HG03135 (cell line): ENCODE results near the gene TMEM30A.

Experiments used
- ATAC-seq: cut with Tn5 transposase; IDR thresholded peaks from one replicate; pipeline ENCODE4 v1.9.1; 2021; ENCODE audit warnings: mild to moderate bottlenecking, moderate library complexity; ENCODE audit not compliant: unreplicated experiment

The TMEM30A gene

DNA sequence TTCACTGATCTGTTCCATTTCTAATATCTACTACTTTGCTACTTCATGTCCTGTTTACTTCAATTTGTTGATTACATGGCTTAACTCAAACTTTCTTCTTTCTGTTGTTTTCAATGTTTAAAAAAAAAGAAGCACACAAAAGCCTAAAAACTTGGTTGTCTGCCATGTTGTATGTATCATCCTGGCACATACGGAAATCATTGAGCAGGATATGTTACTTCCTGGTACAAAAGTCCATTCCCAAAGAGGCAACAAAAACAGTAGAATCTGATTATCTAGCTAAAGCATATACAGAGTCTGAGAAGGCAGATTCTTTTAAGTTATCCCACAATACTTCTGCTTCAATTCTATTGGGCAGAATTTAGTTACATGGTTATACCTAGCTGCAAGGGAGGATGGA is 64.2 kb downstream of the TMEM30A start:
- ATAC-seq: no peak

DNA sequence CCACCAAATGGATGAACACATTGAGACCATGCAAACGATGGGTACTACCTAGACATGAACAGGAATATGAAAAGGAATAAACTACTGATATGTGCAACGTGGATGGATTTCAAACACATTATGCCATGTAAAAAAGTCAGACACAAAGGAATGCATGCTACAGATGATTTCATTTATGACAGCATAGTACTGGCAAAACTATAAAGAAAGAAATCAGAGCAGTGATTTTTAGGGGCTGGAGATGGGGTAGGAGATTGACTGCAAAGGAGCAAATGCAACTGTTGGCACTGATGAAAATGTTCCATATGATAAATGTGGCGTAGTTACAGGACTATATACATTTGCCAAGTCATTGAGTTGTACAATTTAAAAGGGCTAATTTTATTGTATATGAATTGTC is 65.3 kb downstream of the TMEM30A start:
- no peak for ATAC-seq

DNA sequence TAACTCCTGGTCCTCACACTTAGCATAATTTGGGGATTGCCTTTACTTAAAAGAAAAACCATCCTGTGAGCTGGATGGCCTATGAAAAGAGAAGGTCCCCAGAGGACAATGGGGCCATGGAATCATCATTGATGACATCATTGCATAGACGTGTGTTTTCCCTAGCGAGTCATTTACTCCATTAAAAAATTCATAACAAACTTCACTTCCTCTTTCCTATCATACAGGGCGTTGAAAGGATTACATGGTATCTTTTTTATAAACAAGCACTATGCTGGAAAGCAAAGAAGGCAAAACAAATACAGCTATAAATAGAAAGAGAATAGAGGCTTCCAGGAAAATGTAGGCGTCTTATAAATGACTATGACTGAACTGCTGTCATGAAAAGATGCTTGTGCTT is 67.4 kb downstream of the TMEM30A start:
- ATAC-seq: no peak

DNA sequence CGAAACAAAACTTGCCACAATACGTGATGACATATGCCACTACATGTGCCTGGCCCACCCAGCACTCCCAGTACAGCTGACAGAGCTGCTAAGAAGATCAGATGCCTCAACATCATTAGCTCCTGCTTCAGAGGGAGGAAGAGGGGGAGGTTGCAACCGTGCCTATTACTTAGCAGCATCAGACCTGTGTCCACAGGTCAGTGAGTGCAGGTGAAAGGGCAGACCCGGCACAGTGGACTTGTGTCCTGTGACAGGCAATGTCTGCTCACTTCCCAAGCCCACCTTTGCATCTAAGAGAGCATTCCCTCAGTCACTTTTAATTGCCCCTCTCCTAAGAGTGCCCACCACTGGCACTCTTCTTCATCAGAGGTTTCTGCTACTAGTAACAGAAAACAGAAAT is 69.3 kb downstream of the TMEM30A start:
- no peak for ATAC-seq

GRCh38 chr6:75213732-75214131 is 70.9 kb downstream of the TMEM30A start:
- no peak for ATAC-seq

- no peak for ATAC-seq
Observed at GRCh38 chr6:75213112-75213511, 71.5 kb downstream of the TMEM30A start.

- ATAC-seq: no peak
Observed at GRCh38 chr6:75211920-75212590, 72.5 kb downstream of the TMEM30A start.

DNA sequence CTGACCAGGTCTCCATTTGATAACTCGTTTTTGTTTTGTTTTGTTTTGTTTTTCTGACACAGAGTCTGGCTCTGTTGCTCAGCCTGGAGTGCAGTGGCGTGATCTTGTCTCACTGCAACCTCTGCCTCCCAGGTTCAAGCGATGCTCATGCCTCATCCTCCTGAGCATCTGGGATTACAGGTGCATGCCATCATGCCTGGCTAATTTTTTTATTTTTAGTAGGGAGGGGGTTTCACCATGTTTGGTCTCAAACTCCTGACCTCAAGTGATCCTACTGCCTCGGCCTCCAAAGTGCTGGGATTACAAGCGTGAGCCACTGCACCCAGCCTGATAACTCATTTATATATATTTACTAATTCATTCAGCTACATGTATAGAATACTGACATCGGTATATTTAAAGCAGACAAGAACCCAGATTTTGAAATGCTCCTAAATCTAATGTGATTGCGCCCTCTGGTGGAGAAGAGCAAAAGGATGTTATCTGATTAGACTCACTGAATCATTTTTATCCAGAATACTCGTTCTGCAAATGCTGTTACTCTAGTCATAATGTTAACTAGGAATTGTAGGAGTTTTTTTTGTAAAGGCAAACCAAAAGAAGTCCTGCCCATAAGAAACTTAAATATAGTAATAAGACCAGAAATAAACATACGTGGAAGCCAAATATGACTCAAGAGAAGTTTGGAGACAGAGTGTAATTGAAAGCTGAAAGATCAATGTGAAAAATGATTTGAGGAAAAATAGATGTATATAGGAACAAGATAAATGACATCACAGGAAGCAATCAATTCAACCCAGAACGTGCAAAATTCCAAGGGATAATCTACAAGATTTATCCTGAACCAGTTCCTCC is 73.5 kb downstream of the TMEM30A start:
- no peak for ATAC-seq

DNA sequence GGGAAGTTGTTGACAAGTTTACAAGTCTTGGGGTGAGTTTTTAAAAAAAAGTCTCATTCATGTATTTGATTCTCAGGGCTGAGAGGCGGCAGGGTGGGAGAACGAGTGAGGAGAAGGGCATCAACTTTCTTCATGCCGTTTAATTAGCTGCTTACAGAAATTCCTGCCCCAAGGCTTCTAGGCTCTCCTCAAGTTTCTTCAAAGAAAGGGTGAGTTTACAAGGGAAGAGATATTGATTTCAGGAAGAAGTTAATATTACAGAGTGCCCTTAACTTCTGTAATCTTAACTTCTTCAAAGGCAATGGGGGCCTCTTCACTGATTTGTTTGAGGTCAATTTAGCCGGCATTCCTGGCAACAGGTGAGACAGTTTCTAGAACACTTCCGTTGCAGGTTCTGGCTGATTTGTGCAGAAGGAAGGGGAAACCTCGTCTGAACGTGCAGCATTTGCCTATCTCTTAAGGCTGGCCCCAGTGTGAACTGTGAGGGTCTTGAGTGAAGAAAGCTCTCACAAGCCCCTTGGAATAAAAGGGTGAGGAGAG is 75.3 kb downstream of the TMEM30A start:
- ATAC-seq: no peak

- ATAC-seq: peak; percentile 74
Observed at GRCh38 chr6:75208298-75209183, 76.1 kb downstream of the TMEM30A start.

DNA sequence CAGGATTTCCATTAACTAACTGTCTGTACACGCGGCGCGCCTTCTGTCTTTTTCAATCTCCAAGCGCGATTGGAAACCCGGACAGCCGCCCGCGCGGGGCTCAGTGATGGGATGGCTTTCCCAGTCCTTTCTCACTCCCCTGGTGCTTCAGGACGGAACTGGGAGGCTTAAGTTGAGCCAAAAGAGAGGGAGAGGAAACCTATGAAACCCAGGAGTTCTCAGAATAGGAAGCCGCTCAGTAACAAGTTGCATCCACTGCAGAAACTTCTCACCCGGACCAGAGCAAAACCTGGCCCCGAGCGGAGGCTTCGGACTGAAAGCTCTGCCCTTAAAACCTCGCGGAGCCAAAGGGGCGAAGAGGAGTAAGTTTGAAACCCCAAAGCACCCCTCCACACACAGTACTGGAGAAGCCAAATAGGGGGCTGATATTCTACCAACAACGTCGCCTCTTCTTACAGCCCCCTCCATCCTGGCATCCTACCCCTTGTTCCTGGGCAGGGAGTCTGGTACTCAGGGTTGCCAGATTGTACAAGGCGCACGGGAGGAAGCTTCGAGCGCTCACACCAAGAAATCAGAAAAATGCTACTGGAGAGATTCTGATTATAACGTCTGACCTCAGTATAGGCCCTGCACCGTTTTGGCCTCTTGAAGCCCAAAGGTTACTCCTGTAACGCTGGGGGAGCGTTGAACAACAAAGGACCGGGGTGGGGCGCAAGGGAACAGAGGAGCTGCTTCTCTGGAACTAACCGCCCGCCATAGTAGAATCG is 77.8 kb downstream of the TMEM30A start:
- no peak for ATAC-seq

DNA sequence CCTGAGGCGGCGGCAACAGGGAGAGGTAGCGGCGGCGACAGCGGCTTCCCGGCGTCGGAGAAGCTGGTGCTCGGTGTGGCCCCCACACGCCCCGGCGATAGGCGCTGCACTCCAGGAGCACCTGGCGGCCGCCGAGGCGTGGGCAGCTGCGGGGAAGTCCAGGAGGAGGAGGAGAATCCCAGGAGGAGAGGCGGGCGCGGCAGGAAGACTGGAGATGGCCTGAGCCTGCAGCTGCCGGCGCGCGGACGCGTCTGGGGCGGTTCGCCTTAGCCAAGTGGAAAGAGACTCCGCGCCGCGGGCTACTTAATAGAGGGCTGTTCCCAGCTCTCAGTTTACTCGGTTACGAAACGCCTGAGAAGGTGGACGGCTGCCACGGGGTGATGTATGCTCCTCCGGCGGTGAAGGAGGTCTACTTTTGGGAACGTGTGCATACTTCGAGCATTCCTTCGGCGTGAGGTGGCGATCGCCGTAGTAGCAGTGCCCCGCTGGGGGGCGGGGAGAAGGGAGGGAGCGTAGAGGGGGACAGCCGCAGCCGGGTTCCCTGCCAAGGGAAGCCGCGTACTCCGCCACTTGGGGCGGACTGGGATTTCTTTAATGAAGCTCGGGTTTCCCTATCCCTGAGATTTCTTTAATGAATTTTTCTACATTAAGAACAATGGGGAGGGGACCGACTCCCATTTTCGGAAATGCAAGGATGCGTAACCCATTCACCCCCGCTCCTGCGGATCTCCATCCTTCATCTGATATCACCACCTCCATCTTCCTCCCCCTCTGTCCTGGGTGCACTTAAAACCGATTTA is 78.6 kb downstream of the TMEM30A start, which contains the start of gene COL12A1:
Gene COL12A1, minus strand, starts transcription at position 278 of the 800 bp plus-strand sequence. CDS start 3,261 bp downstream, outside the sequence.
- no peak for ATAC-seq

GRCh38 chr6:75204959-75205775 is 79.4 kb downstream of the TMEM30A start:
- ATAC-seq: no peak

GRCh38 chr6:75204217-75204958 is 80.2 kb downstream of the TMEM30A start:
- ATAC-seq: no peak

DNA sequence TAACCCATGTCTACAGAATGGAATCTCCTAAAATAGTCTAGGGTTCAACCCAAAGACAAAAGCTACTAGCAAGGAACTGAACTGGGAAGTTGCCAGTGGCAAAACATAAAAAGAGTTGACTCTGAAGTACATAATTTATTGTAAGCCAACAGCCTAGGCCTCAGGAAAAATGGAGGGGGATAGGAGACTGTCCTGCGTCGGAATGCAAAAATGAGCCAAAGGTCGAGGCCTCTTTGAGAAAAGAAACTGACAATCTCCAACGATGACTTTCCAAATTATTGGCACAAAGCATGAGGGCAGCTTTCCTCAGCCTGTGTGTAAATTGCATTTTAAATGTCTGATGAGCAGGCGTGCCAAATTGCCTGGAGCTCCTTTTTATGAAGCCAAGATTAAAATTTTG is 80.9 kb downstream of the TMEM30A start:
- no peak for ATAC-seq
